Endothelial cell of umbilical vein (primary cell): ENCODE results near the gene LSMEM2.
A peak's percentile ranks its signal among the peaks of the same experiment; 100 is the strongest.

Experiments used
- CTCF ChIP-seq, 2 donors: IDR thresholded peaks; 1 replicate in 1 of 2; 2 replicates in 1 of 2; pipeline ENCODE4 v1.5.1; 2011; ENCODE audit warnings: low read length in 2 of 2, mild to moderate bottlenecking in 2 of 2, moderate library complexity in 2 of 2, control low read depth in 1 of 2, inconsistent platforms in 1 of 2, low read depth in 1 of 2; ENCODE audit not compliant: insufficient read depth in 1 of 2; ENCODE audit errors: extremely low read depth in 1 of 2
- EZH2 ChIP-seq: IDR thresholded peaks from 2 replicates; pipeline ENCODE4 v1.6.1; 2012; ENCODE audit warnings: borderline replicate concordance, low read depth, mild to moderate bottlenecking, moderate library complexity, low read length, inconsistent platforms; ENCODE audit not compliant: severe bottlenecking
- FOS ChIP-seq: IDR thresholded peaks from 2 replicates; pipeline ENCODE4 v1.6.1; 2011; ENCODE audit warnings: mild to moderate bottlenecking, low read length, moderate library complexity, borderline replicate concordance; ENCODE audit not compliant: insufficient read depth
- MAX ChIP-seq: IDR thresholded peaks from 2 replicates; pipeline ENCODE4 v1.6.1; 2011; ENCODE audit not compliant: insufficient read depth, insufficient read length
- MYC ChIP-seq: IDR thresholded peaks from one replicate; pipeline ENCODE4 v1.6.1; 2011; ENCODE audit warnings: mild to moderate bottlenecking, low read depth, low read length
- POLR2A ChIP-seq: IDR thresholded peaks from 2 replicates; pipeline ENCODE4 v1.6.1; 2012; ENCODE audit warnings: low read depth, mild to moderate bottlenecking, control low read depth, low read length
- POLR2AphosphoS5 ChIP-seq: IDR thresholded peaks from 2 replicates; pipeline ENCODE4 v1.6.1; 2012; ENCODE audit warnings: low read depth, mild to moderate bottlenecking, control low read depth, low read length, moderate library complexity; ENCODE audit not compliant: insufficient read depth

- TF ChIP-seq MAX (no peak), EZH2 (no peak), POLR2A (no peak), FOS (peak; percentile 24), CTCF (IDR thresholded peaks at IDR 0.05; ENCODE audit: extremely low read depth in 1 of 2, insufficient read depth in 1 of 2, low read depth in 1 of 2, low read length in 2 of 2) (no peak), POLR2AphosphoS5 (peak; percentile 68), MYC (no peak)
Measured at GRCh38 chr3:50242851-50243542, 35.9 kb upstream of the LSMEM2 start.
